IPS-NIHi7 (cell line): Measurements from ENCODE around the gene PTOV1.
A peak's percentile ranks its signal among the peaks of the same experiment; 100 is the strongest.

Experiments used
- DNase-seq: peaks from one replicate; pipeline ENCODE4 v3.0.0; 2012; ENCODE audit warnings: mixed read lengths; ENCODE audit errors: extremely low spot score

Gene PTOV1

GRCh38 chr19:49873834-49874233, 22.9 kb downstream of the PTOV1 start:
- no peak for DNase-seq

GRCh38 chr19:49874503-49875157, 23.7 kb downstream of the PTOV1 start:
- DNase-seq: no peak

GRCh38 chr19:49875177-49875576, 24.2 kb downstream of the PTOV1 start:
- no peak for DNase-seq

GRCh38 chr19:49875857-49876421, 25.0 kb downstream of the PTOV1 start:
- DNase-seq: no peak

GRCh38 chr19:49876422-49877019, 25.6 kb downstream of the PTOV1 start:
- DNase-seq: peak; percentile 75

GRCh38 chr19:49877020-49877878, 26.3 kb downstream of the PTOV1 start, which contains the start of the genes AKT1S1 and TBC1D17:
TSS of gene AKT1S1 (minus strand) at chr19:49877355. CDS start at chr19:49873295, 4,060 bp downstream.
TSS of gene TBC1D17 (plus strand) at chr19:49877702. CDS start at chr19:49877724, 22 bp downstream.
- DNase-seq: peak; percentile 90

GRCh38 chr19:49877879-49878743, 27.2 kb downstream of the PTOV1 start:
- peak; percentile 97 for DNase-seq

- no peak for DNase-seq
These were observed 27.7 kb downstream of the PTOV1 start for GRCh38 chr19:49878744-49879070.

GRCh38 chr19:49879243-49879963, 28.4 kb downstream of the PTOV1 start:
- no peak for DNase-seq

- no peak for DNase-seq
These were observed 29.4 kb downstream of the PTOV1 start for GRCh38 chr19:49880162-49880869.

GRCh38 chr19:49881186-49881585, 30.2 kb downstream of the PTOV1 start:
- no peak for DNase-seq

- DNase-seq: peak; percentile 67
These were observed 30.9 kb downstream of the PTOV1 start for GRCh38 chr19:49881672-49882394.

GRCh38 chr19:49882643-49883042, 31.7 kb downstream of the PTOV1 start:
- no peak for DNase-seq

GRCh38 chr19:49883094-49883493, 32.1 kb downstream of the PTOV1 start:
- no peak for DNase-seq

- no peak for DNase-seq
These were observed 33.1 kb downstream of the PTOV1 start for GRCh38 chr19:49884109-49884508.

- no peak for DNase-seq
These were observed 33.8 kb downstream of the PTOV1 start for GRCh38 chr19:49884760-49885159.

- no peak for DNase-seq
These were observed 36.2 kb downstream of the PTOV1 start for GRCh38 chr19:49887037-49887664.

GRCh38 chr19:49887665-49888509, 36.9 kb downstream of the PTOV1 start:
- no peak for DNase-seq
